Femur (tissue), 1 donor: Measurements from ENCODE around the gene EIF2B5.

Source experiments
- DNase-seq: peaks from one replicate; pipeline ENCODE4 v3.0.0-alpha.2; 2017

Gene EIF2B5

GRCh38 chr3:184174646-184175492, 39.7 kb downstream of the EIF2B5 start, which contains the start of gene AP2M1:
Gene AP2M1, plus strand, starts transcription at chr3:184174855. Its CDS starts 2,139 bp downstream, at chr3:184176994.
- DNase-seq, result peak; percentile 99

GRCh38 chr3:184175506-184175905, 40.3 kb downstream of the EIF2B5 start:
- no peak for DNase-seq

GRCh38 chr3:184175981-184176376, 40.8 kb downstream of the EIF2B5 start:
- no peak for DNase-seq

GRCh38 chr3:184176377-184177330, 41.5 kb downstream of the EIF2B5 start:
- peak; percentile 78 for DNase-seq

GRCh38 chr3:184177331-184177731, 42.2 kb downstream of the EIF2B5 start:
- no peak for DNase-seq

GRCh38 chr3:184177767-184178306, 42.7 kb downstream of the EIF2B5 start:
- DNase-seq, result no peak

- no peak for DNase-seq
These were observed 43.5 kb downstream of the EIF2B5 start for GRCh38 chr3:184178521-184179138.

- peak; percentile 11 for DNase-seq
These were observed 45.0 kb downstream of the EIF2B5 start for GRCh38 chr3:184180165-184180564.

GRCh38 chr3:184181596-184181995, 46.4 kb downstream of the EIF2B5 start:
- no peak for DNase-seq

- DNase-seq, result no peak
These were observed 48.5 kb downstream of the EIF2B5 start for GRCh38 chr3:184183679-184184078.

GRCh38 chr3:184184546-184185230, 49.5 kb downstream of the EIF2B5 start:
- no peak for DNase-seq

- peak; percentile 100 for DNase-seq
These were observed 50.5 kb downstream of the EIF2B5 start for GRCh38 chr3:184185461-184186183.

- DNase-seq, result no peak
These were observed 51.2 kb downstream of the EIF2B5 start, which contains the start of gene ABCF3 for GRCh38 chr3:184186184-184186901. Gene ABCF3, plus strand, starts transcription at chr3:184186199. Its CDS starts 9 bp downstream, at chr3:184186208.

- no peak for DNase-seq
These were observed 51.7 kb downstream of the EIF2B5 start for GRCh38 chr3:184186902-184187207.

GRCh38 chr3:184188080-184188479, 52.9 kb downstream of the EIF2B5 start:
- DNase-seq, result no peak

GRCh38 chr3:184189421-184189820, 54.3 kb downstream of the EIF2B5 start:
- no peak for DNase-seq

- no peak for DNase-seq
These were observed 57.7 kb downstream of the EIF2B5 start for GRCh38 chr3:184192889-184193288.

- DNase-seq, result no peak
These were observed 58.9 kb downstream of the EIF2B5 start for GRCh38 chr3:184193991-184194539.
